Keratinocyte (primary cell): ENCODE results near the gene GDF9.

Experiments
- EZH2 ChIP-seq: IDR thresholded peaks from one replicate; pipeline ENCODE4 v1.6.1; 2012; ENCODE audit warnings: inconsistent platforms, mild to moderate bottlenecking, low read length, moderate library complexity
- TF ChIP-seq, protein P1 (sequence below), 3 experiments: IDR thresholded peaks in 1 of 3; conservative IDR thresholded peaks in 1 of 3; optimal IDR thresholded peaks in 1 of 3; 2 replicates in 2 of 3; 3 replicates in 1 of 3; pipeline versions ENCODE3 to v1.5.1; 2011; ENCODE audit warnings: low read length in 3 of 3, mild to moderate bottlenecking in 3 of 3, moderate library complexity in 2 of 3, control low read depth in 1 of 3, inconsistent platforms in 1 of 3; ENCODE audit not compliant: insufficient read depth in 2 of 3; ENCODE audit errors: extremely low read depth in 1 of 3

DNA sequence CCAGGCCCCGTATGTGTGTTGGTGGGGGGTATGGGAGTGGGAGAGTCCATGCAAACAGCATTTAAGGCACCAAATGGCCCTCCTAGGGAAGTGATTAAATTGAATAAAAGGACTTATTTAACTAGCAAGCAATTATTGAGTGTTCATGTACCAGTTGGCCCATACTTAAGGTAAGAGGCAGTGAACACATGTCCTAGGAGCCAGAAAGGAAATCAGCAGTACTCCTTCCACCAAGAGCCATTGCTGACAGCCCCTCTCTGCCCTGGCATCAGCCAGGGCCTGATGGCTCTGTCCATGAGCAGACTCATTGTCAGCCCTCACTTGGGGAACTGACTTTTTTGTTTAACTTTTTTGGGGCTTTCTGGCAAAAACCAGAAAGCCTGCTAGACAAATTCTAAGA, 25.4 kb downstream of the GDF9 start:
- TF ChIP-seq, protein P1, sequence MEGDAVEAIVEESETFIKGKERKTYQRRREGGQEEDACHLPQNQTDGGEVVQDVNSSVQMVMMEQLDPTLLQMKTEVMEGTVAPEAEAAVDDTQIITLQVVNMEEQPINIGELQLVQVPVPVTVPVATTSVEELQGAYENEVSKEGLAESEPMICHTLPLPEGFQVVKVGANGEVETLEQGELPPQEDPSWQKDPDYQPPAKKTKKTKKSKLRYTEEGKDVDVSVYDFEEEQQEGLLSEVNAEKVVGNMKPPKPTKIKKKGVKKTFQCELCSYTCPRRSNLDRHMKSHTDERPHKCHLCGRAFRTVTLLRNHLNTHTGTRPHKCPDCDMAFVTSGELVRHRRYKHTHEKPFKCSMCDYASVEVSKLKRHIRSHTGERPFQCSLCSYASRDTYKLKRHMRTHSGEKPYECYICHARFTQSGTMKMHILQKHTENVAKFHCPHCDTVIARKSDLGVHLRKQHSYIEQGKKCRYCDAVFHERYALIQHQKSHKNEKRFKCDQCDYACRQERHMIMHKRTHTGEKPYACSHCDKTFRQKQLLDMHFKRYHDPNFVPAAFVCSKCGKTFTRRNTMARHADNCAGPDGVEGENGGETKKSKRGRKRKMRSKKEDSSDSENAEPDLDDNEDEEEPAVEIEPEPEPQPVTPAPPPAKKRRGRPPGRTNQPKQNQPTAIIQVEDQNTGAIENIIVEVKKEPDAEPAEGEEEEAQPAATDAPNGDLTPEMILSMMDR (optimal IDR thresholded peaks at IDR 0.05 in 1 of 3, IDR thresholded peaks at IDR 0.05 in 1 of 3, conservative IDR thresholded peaks at IDR 0.05 in 1 of 3; ENCODE audit: extremely low read depth in 1 of 3, insufficient read depth in 2 of 3, low read length in 3 of 3), result no peak
- no peak for TF ChIP-seq EZH2
